K562 (cell line): Measurements from ENCODE around the gene FUT8. TPM values are rescaled to one million over a fixed set of nuclear protein-coding genes. Genes with fewer than 3 reads are reported as not detected.
A peak's percentile ranks its signal among the peaks of the same experiment; 100 is the strongest.

Source experiments
- ATAC-seq: fragments of 200-7000 bp; cut with Tn5 transposase; 3 replicates; pipeline ENCODE4 v1.9.1; 2020; ENCODE audit warnings: moderate library complexity
- BruUV-seq: library from RNA; stranded (reverse); fragments of 400-500 nt; replicated peaks from 2 replicates; lab custom pipeline; 2021; lab: Mats Ljungman, UMichigan
- CTCF ChIA-PET: fragments of 300-600 bp; formaldehyde crosslinking; extraction: SDS; loops from one replicate; lab custom pipeline; 2021; ENCODE audit warnings: low intra/inter-chr PET ratio; lab: Yijun Ruan, JAX
- POLR2A ChIA-PET: fragments of 300-600, 350-650 bp; sonication (Branson Sonifier 250); formaldehyde crosslinking; extraction: SDS; loops from one replicate; lab custom pipeline; 2021; ENCODE audit warnings: antibody characterized with exemption, inconsistent platforms; lab: Yijun Ruan, JAX
- DNase-seq, 4 experiments: peaks; one replicate each; pipeline versions ENCODE4 v3.0.0 to v3.0.0-alpha.2; 2011 to 2018; ENCODE audit warnings: low spot score in 3 of 4, mixed read lengths in 3 of 4; ENCODE audit errors: extremely low read depth in 1 of 4
- FAIRE-seq: peaks from 2 replicates; lab custom pipeline; 2011; peaks lifted over from hg19 to GRCh38; lab: Jason Lieb, UNC
- H2AFZ ChIP-seq: 2 replicates; pipeline ENCODE4 v1.6.0; 2011; ENCODE audit warnings: low read depth, low read length, control low read depth, inconsistent platforms
- H3K27ac ChIP-seq: fragments of 200-600 bp; 3 replicates; pipeline ENCODE4 v1.8.0; 2011; ENCODE audit warnings: low read depth, mild to moderate bottlenecking, control low read depth, inconsistent platforms, low read length, moderate library complexity, mixed read lengths; ENCODE audit errors: extremely low read depth
- H3K27me3 ChIP-seq, 2 experiments: fragments of 300-600 bp in 1 of 2; 2 replicates in 1 of 2; 3 replicates in 1 of 2; pipeline versions ENCODE4 v1.6.0 to v1.8.0; 2011; ENCODE audit warnings: inconsistent platforms in 2 of 2, low read length in 2 of 2, mild to moderate bottlenecking in 1 of 2, mixed read lengths in 1 of 2, moderate library complexity in 1 of 2; ENCODE audit not compliant: control insufficient read depth in 2 of 2, insufficient read depth in 2 of 2
- H3K36me3 ChIP-seq: fragments of 300-600 bp; 3 replicates; pipeline ENCODE4 v1.8.0; 2011; ENCODE audit warnings: mild to moderate bottlenecking, low read length, inconsistent platforms; ENCODE audit not compliant: control insufficient read depth, insufficient read depth
- H3K4me1 ChIP-seq, 2 experiments: fragments of 200-600 bp in 1 of 2; replicated peaks in 1 of 2; 2 replicates in 1 of 2; 3 replicates in 1 of 2; pipeline versions ENCODE4 v1.5.1 to v1.8.0; 2011; ENCODE audit warnings: inconsistent platforms in 2 of 2, low read length in 2 of 2, mild to moderate bottlenecking in 1 of 2, mixed read lengths in 1 of 2, moderate library complexity in 1 of 2; ENCODE audit not compliant: control insufficient read depth in 2 of 2, insufficient read depth in 2 of 2
- H3K4me2 ChIP-seq: 2 replicates; pipeline ENCODE4 v1.6.1; 2011; ENCODE audit warnings: low read length, control low read depth, inconsistent platforms, mixed read lengths; ENCODE audit not compliant: insufficient read depth
- H3K4me3 ChIP-seq: fragments of 200-600 bp; sonication (generic), shearing (Covaris generic); 2 replicates; pipeline ENCODE4 v1.5.1; 2016; ENCODE audit warnings: control low read depth, inconsistent platforms
- H3K79me2 ChIP-seq: fragments of 200-600 bp; 3 replicates; pipeline ENCODE4 v1.8.0; 2011; ENCODE audit warnings: low read length, inconsistent platforms; ENCODE audit not compliant: control insufficient read depth, insufficient read depth
- H3K9ac ChIP-seq, 2 experiments: 2 replicates each; pipeline versions ENCODE4 v1.6.0 to v1.6.1; 2011; ENCODE audit warnings: low read depth in 2 of 2, low read length in 2 of 2, control low read depth in 1 of 2, inconsistent platforms in 1 of 2, mild to moderate bottlenecking in 1 of 2, mixed read lengths in 1 of 2; ENCODE audit not compliant: insufficient read depth in 1 of 2
- H3K9me1 ChIP-seq: one replicate; pipeline ENCODE4 v1.6.0; 2011; ENCODE audit warnings: inconsistent platforms, mild to moderate bottlenecking, low read length, moderate library complexity; ENCODE audit not compliant: control insufficient read depth, insufficient read depth
- H3K9me3 ChIP-seq: replicated peaks from 2 replicates; pipeline ENCODE4 v1.5.1; 2011; ENCODE audit warnings: low read depth, low read length, inconsistent platforms; ENCODE audit not compliant: control insufficient read depth, insufficient read depth
- H4K20me1 ChIP-seq: replicated peaks from 2 replicates; pipeline ENCODE4 v1.6.1; 2011; ENCODE audit warnings: low read length, inconsistent platforms, mixed read lengths; ENCODE audit not compliant: control insufficient read depth, insufficient read depth
- FOXA1 ChIP-seq: fragments of 450-650 bp; IDR thresholded peaks from 2 replicates; pipeline ENCODE4 v1.6.1; 2016; ENCODE audit warnings: mild to moderate bottlenecking, borderline replicate concordance
- IRF2 ChIP-seq: sonication (generic); formaldehyde crosslinking; IDR thresholded peaks from 2 replicates; pipeline ENCODE4 v1.8.1; 2022; ENCODE audit warnings: mild to moderate bottlenecking, missing genetic modification reagents
- SAFB ChIP-seq: fragments of 200-400 bp; formaldehyde crosslinking; IDR thresholded peaks from 2 replicates; pipeline ENCODE4 v1.6.1; 2017; ENCODE audit warnings: low read depth, low read length, borderline replicate concordance
- ZNF324 ChIP-seq: fragments of 250-450 bp; sonication (Bioruptor Pico); IDR thresholded peaks from 2 replicates; pipeline ENCODE4 v1.4.0; 2020; ENCODE audit warnings: mild to moderate bottlenecking
- WGBS: fragments of 100-300 bp; shearing (Covaris generic); methylation state at CpG from one replicate; pipeline ENCODE4 v1.1.6; 2016; ENCODE audit warnings: low coverage, mixed read lengths; ENCODE audit not compliant: insufficient coverage; ENCODE audit errors: missing lambda C conversion rate; 5-methylcytosine and 5-hydroxymethylcytosine counted together
- in situ Hi-C: fragments of 300-500 bp; cut with MboI; formaldehyde crosslinking; loops from 4 replicates; pipeline ENCODE4 v1.15.0; 2018; ENCODE audit warnings: inconsistent platforms, mixed read lengths
- intact Hi-C: fragments of 100-400 bp; cut with micrococcal nuclease; formaldehyde crosslinking; loops from 2 replicates; pipeline ENCODE4 v1.14.2; 2022
- polyA plus RNA-seq, 8 experiments: library from polyadenylated mRNA; depleted of rRNA in 4 of 8; stranded (reverse) in 5 of 8; unstranded in 3 of 8; fragments of >200 nt; fragmentation: Nextera tagmentation in 2 of 8; fragmentation: Illumina TruSeq in 1 of 8; extraction: Ambion mirVana in 2 of 8; extraction: Trizol in 1 of 8; gene quantifications; 2 replicates each; pipeline versions ENCODE4 v1.2.1 to v1.2.3, GENCODE V29; 2011 to 2014; ENCODE audit warnings: inconsistent platforms in 1 of 8, missing spikeins in 1 of 8
- total RNA-seq, 7 experiments: library from RNA; depleted of rRNA in 6 of 7; stranded (reverse); fragments of >200 nt in 6 of 7; fragmentation: Illumina TruSeq in 2 of 7; extraction: Trizol in 2 of 7; gene quantifications; 2 replicates each; pipeline versions ENCODE4 v1.2.1 to v1.2.3, GENCODE V29; 2011 to 2021; ENCODE audit warnings: low replicate concordance in 1 of 7
- TF ChIP-seq, protein P1 (sequence below): conservative IDR thresholded peaks from 2 replicates; pipeline ENCODE4 v1.6.1; 2011; ENCODE audit warnings: low read depth, mild to moderate bottlenecking, low read length; ENCODE audit not compliant: control insufficient read depth
- TF ChIP-seq, protein P2 (sequence below): fragments of 450-650 bp; IDR thresholded peaks from 2 replicates; pipeline ENCODE4 v1.6.1; 2016; ENCODE audit warnings: borderline replicate concordance

The FUT8 gene
- total and polyA plus RNA-seq, 9 of the 15 experiments (the other 6 are each of a cell fraction or from before 2014, with no cell fraction given), result 4.1 to 15.2 (median 7.8) TPM

- Histone ChIP-seq H3K4me3 (no peak overlapping the region), H4K20me1 (no peaks in the 10 kb centered on the region), H3K79me2 (no peaks in the 10 kb centered on the region), H2AFZ (no peak overlapping the region), H3K36me3 (no peaks in the 10 kb centered on the region), H3K9me1 (no peaks in the 10 kb centered on the region), H3K4me1 (no peaks in the 10 kb centered on the region), H3K27ac (no peak overlapping the region), H3K4me2 (no peak overlapping the region), H3K27me3 (no peaks in the 10 kb centered on the region), H3K9me3 (no peaks in the 10 kb centered on the region; the same call in 1 of the 2 replicates), H3K9ac (no peak overlapping the region)
- no TSS peak for BruUV-seq
- TF ChIP-seq, protein P1, sequence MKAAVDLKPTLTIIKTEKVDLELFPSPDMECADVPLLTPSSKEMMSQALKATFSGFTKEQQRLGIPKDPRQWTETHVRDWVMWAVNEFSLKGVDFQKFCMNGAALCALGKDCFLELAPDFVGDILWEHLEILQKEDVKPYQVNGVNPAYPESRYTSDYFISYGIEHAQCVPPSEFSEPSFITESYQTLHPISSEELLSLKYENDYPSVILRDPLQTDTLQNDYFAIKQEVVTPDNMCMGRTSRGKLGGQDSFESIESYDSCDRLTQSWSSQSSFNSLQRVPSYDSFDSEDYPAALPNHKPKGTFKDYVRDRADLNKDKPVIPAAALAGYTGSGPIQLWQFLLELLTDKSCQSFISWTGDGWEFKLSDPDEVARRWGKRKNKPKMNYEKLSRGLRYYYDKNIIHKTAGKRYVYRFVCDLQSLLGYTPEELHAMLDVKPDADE, result no peak
- no peak for FAIRE-seq
- intact Hi-C loops, result no loop called here
- ATAC-seq, result no peak
- ChIA-PET POLR2A (no interaction called here), CTCF (no interaction called here)
- in situ Hi-C loops, result no loop called here
- 31% methylated on average over 3 of the region's 3 CpGs for WGBS
- DNase-seq, result no peak
Measured at GRCh38 chr14:65531148-65531547, 118.6 kb downstream of the FUT8 start.

GRCh38 chr14:65533736-65534404 is 121.3 kb downstream of the FUT8 start:
- H3K79me2 ChIP-seq, result no peaks in the 10 kb centered on the region
- no peaks in the 10 kb centered on the region for H3K9me1 ChIP-seq
- H3K4me1 ChIP-seq, result no peaks in the 10 kb centered on the region
- no peak overlapping the region for H3K9ac ChIP-seq
- H3K27ac ChIP-seq, result no peak overlapping the region
- intact Hi-C loops (no loop called here), in situ Hi-C loops (no loop called here)
- ATAC-seq (no peak), FAIRE-seq (no peak), DNase-seq (no peak)
- H3K4me2 ChIP-seq, result no peak overlapping the region
- no peak overlapping the region for H2AFZ ChIP-seq
- no peaks in the 10 kb centered on the region for H3K36me3 ChIP-seq
- H3K4me3 ChIP-seq, result no peak overlapping the region
- CTCF ChIA-PET, result no interaction called here
- H3K27me3 ChIP-seq, result no peaks in the 10 kb centered on the region
- WGBS, result 70% methylated on average over 4 of the region's 4 CpGs
- H3K9me3 ChIP-seq, result no peaks in the 10 kb centered on the region
- POLR2A ChIA-PET, result no interaction called here
- no TSS peak for BruUV-seq
- no peaks in the 10 kb centered on the region for H4K20me1 ChIP-seq
- TF ChIP-seq SAFB (no peak), ZNF324 (CRISPR knock-in tag) (peak; percentile 78; the same call in 1 of the 2 replicates), IRF2 (CRISPR knock-in tag) (no peak), FOXA1 (no peak)
- TF ChIP-seq, protein P2, sequence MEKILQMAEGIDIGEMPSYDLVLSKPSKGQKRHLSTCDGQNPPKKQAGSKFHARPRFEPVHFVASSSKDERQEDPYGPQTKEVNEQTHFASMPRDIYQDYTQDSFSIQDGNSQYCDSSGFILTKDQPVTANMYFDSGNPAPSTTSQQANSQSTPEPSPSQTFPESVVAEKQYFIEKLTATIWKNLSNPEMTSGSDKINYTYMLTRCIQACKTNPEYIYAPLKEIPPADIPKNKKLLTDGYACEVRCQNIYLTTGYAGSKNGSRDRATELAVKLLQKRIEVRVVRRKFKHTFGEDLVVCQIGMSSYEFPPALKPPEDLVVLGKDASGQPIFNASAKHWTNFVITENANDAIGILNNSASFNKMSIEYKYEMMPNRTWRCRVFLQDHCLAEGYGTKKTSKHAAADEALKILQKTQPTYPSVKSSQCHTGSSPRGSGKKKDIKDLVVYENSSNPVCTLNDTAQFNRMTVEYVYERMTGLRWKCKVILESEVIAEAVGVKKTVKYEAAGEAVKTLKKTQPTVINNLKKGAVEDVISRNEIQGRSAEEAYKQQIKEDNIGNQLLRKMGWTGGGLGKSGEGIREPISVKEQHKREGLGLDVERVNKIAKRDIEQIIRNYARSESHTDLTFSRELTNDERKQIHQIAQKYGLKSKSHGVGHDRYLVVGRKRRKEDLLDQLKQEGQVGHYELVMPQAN, result no peak
